B cell (primary cell): ENCODE measurements around the gene ZNF622.

Experiments used
- CTCF ChIP-seq: fragments of 200-600 bp; IDR thresholded peaks from one replicate; pipeline ENCODE4 v1.8.0; 2022; ENCODE audit warnings: antibody characterized with exemption, mild to moderate bottlenecking
- EZH2 ChIP-seq: IDR thresholded peaks from 2 replicates; pipeline ENCODE4 v1.6.1; 2012; ENCODE audit warnings: borderline replicate concordance, low read depth, mild to moderate bottlenecking, moderate library complexity, low read length; ENCODE audit not compliant: insufficient read depth, poor library complexity, severe bottlenecking

DNA sequence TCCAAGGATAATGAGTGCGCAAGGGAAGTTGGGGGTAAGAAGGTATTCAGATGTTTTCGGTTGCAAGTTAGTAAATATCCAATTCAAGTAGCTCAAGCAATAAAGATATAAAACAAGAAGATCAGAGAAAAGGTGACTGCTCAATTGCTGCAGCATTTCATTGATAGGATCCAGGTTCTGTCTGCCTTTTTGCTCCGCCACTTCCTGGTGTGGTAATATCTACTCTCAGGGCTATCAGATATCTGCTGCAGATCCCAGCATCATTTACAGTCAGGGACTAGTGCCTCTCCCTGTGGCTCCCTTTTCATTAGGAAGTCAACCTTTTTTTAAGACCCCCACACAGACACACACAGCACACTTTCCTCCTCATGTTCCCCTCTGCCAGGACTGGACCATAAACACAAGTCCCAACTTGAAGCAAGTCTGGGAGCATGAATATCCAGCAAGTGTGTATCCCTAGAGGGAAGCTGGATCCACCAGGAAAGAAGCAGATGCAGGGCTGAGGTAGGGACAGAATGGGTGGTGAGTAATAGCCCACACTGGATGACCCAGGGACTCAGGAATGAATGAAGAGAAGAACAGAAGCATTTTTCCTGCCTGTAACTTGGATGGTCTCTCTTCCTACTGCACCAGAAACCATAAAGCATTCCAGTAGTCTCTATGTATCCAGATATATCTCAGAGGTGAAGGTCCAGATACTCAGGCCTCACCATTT, 53.7 kb downstream of the ZNF622 start:
- TF ChIP-seq CTCF = no peak
- TF ChIP-seq EZH2 = no peak
